H1 (cell line): Measurements from ENCODE around the gene RAB2B. TPM values are rescaled to one million over a fixed set of nuclear protein-coding genes. Genes with fewer than 3 reads are reported as not detected.

Experiments used
- CTCF ChIA-PET: fragments of 300-600 bp; sonication (Branson Sonifier 250); formaldehyde crosslinking; loops from one replicate; lab custom pipeline; 2021; ENCODE audit not compliant: partially characterized antibody; lab: Charles Lee
- POLR2A ChIA-PET: fragments of 300-600 bp; sonication (Branson Sonifier 250); formaldehyde crosslinking; loops from one replicate; lab custom pipeline; 2021; ENCODE audit warnings: inconsistent platforms; ENCODE audit not compliant: partially characterized antibody; lab: Charles Lee
- DNase-seq, 2 experiments: peaks; one replicate each; pipeline versions ENCODE4 v3.0.0 to v3.0.0-alpha.2; 2010 to 2022; ENCODE audit warnings: low spot score in 2 of 2, low read depth in 1 of 2, mixed read lengths in 1 of 2
- FAIRE-seq: peaks from 2 replicates; lab custom pipeline; 2011; peaks lifted over from hg19 to GRCh38; lab: Jason Lieb, UNC
- H2AFZ ChIP-seq: 2 replicates; pipeline ENCODE4 v1.8.1; 2012; ENCODE audit warnings: low read length, inconsistent platforms
- H2AK5ac ChIP-seq: 2 replicates; pipeline ENCODE4 v1.6.1; 2013; ENCODE audit warnings: low read depth, low read length
- H2BK120ac ChIP-seq: replicated peaks from 2 replicates; pipeline ENCODE3; 2013; ENCODE audit warnings: low read depth, low read length, inconsistent platforms
- H2BK12ac ChIP-seq: 2 replicates; pipeline ENCODE4 v1.6.1; 2013; ENCODE audit warnings: low read depth, low read length
- H2BK15ac ChIP-seq: 2 replicates; pipeline ENCODE4 v1.6.1; 2013; ENCODE audit warnings: low read length
- H2BK20ac ChIP-seq: 2 replicates; pipeline ENCODE4 v1.6.1; 2013; ENCODE audit warnings: low read length
- H2BK5ac ChIP-seq: 2 replicates; pipeline ENCODE4 v1.6.1; 2013; ENCODE audit warnings: low read depth, low read length
- H3K14ac ChIP-seq: 2 replicates; pipeline ENCODE4 v1.6.1; 2013; ENCODE audit warnings: inconsistent platforms; ENCODE audit not compliant: insufficient read length
- H3K18ac ChIP-seq: 2 replicates; pipeline ENCODE4 v1.6.1; 2013; ENCODE audit warnings: low read length; ENCODE audit errors: extremely low read depth
- H3K23ac ChIP-seq: 2 replicates; pipeline ENCODE4 v1.6.1; 2013; ENCODE audit warnings: inconsistent platforms; ENCODE audit not compliant: insufficient read length
- H3K23me2 ChIP-seq: 2 replicates; pipeline ENCODE4 v1.6.1; 2013; ENCODE audit warnings: low read depth, low read length
- H3K27ac ChIP-seq: 2 replicates; pipeline ENCODE4 v1.6.1; 2011; ENCODE audit warnings: low read depth, low read length, inconsistent platforms
- H3K27me3 ChIP-seq, 4 experiments: replicated peaks in 1 of 4; 1 replicate in 1 of 4; 2 replicates in 3 of 4; pipeline versions ENCODE4 v1.6.1 to v1.8.1; 2011 to 2013; ENCODE audit warnings: low read length in 3 of 4, mild to moderate bottlenecking in 3 of 4, inconsistent platforms in 2 of 4, mixed read lengths in 2 of 4, moderate library complexity in 1 of 4; ENCODE audit not compliant: control insufficient read depth in 3 of 4, insufficient read depth in 3 of 4; ENCODE audit errors: extremely low read depth in 1 of 4
- H3K36me3 ChIP-seq, 4 experiments: 2 replicates each; pipeline versions ENCODE4 v1.6.1 to v1.8.1; 2011 to 2013; ENCODE audit warnings: mild to moderate bottlenecking in 4 of 4, low read length in 3 of 4, moderate library complexity in 2 of 4, control low read depth in 1 of 4, inconsistent platforms in 1 of 4; ENCODE audit not compliant: insufficient read depth in 4 of 4, control insufficient read depth in 2 of 4
- H3K4ac ChIP-seq: replicated peaks from 2 replicates; pipeline ENCODE3; 2013; ENCODE audit warnings: low read length, low read depth, mixed read lengths, inconsistent platforms; ENCODE audit not compliant: insufficient read length
- H3K4me1 ChIP-seq, 4 experiments: replicated peaks in 1 of 4; 1 replicate in 1 of 4; 2 replicates in 3 of 4; pipeline versions ENCODE4 v1.6.1 to v1.8.1; 2011 to 2013; ENCODE audit warnings: low read length in 3 of 4, inconsistent platforms in 2 of 4, mixed read lengths in 1 of 4; ENCODE audit not compliant: insufficient read depth in 4 of 4, control insufficient read depth in 3 of 4
- H3K4me2 ChIP-seq, 2 experiments: 2 replicates each; pipeline versions ENCODE4 v1.6.1 to v1.8.1; 2011 to 2013; ENCODE audit warnings: low read depth in 2 of 2, low read length in 2 of 2, control low read depth in 1 of 2, inconsistent platforms in 1 of 2, mild to moderate bottlenecking in 1 of 2; ENCODE audit not compliant: insufficient read depth in 1 of 2
- H3K4me3 ChIP-seq, 4 experiments: fragments of 200-600, 300-600 bp in 1 of 4; sonication (generic), shearing (Covaris generic), sonication (Bioruptor Twin) in 1 of 4; 2 replicates each; pipeline versions ENCODE4 v1.5.1 to v1.8.1; 2011 to 2016; ENCODE audit warnings: low read length in 4 of 4, low read depth in 3 of 4, control low read depth in 2 of 4, inconsistent platforms in 2 of 4, mild to moderate bottlenecking in 2 of 4, mixed read lengths in 1 of 4, moderate library complexity in 1 of 4; ENCODE audit not compliant: insufficient read depth in 2 of 4; ENCODE audit errors: extremely low read depth in 1 of 4
- H3K56ac ChIP-seq: replicated peaks from 2 replicates; pipeline ENCODE3; 2013; ENCODE audit warnings: low read depth, mild to moderate bottlenecking, mixed read lengths, low read length, inconsistent platforms; ENCODE audit not compliant: insufficient read length
- H3K79me1 ChIP-seq: 2 replicates; pipeline ENCODE4 v1.6.1; 2013; ENCODE audit warnings: low read depth, low read length, control low read depth
- H3K79me2 ChIP-seq, 2 experiments: 2 replicates each; pipeline versions ENCODE4 v1.6.1 to v1.8.1; 2012 to 2013; ENCODE audit warnings: low read length in 2 of 2, mild to moderate bottlenecking in 2 of 2, inconsistent platforms in 1 of 2; ENCODE audit not compliant: insufficient read depth in 2 of 2, control insufficient read depth in 1 of 2
- H3K9ac ChIP-seq, 4 experiments: replicated peaks in 1 of 4; 1 replicate in 1 of 4; 2 replicates in 3 of 4; pipeline versions ENCODE4 v1.6.1 to v1.8.1; 2011 to 2013; ENCODE audit warnings: low read depth in 3 of 4, low read length in 3 of 4, control low read depth in 2 of 4, mild to moderate bottlenecking in 2 of 4, moderate library complexity in 2 of 4, inconsistent platforms in 1 of 4; ENCODE audit errors: extremely low read depth in 1 of 4
- H3K9me3 ChIP-seq, 2 experiments: 2 replicates each; pipeline versions ENCODE4 v1.6.1 to v1.8.1; 2012 to 2013; ENCODE audit warnings: mild to moderate bottlenecking in 2 of 2, moderate library complexity in 2 of 2, control low read depth in 1 of 2, inconsistent platforms in 1 of 2, low read depth in 1 of 2, low read length in 1 of 2, mixed read lengths in 1 of 2; ENCODE audit not compliant: insufficient read depth in 2 of 2
- H4K20me1 ChIP-seq, 2 experiments: replicated peaks in 1 of 2; 2 replicates each; pipeline versions ENCODE3 to v1.8.1; 2011 to 2013; ENCODE audit warnings: inconsistent platforms in 2 of 2, low read length in 2 of 2, mild to moderate bottlenecking in 1 of 2; ENCODE audit not compliant: insufficient read depth in 2 of 2, control insufficient read depth in 1 of 2
- H4K5ac ChIP-seq: 2 replicates; pipeline ENCODE4 v1.6.1; 2013; ENCODE audit warnings: low read length, low read depth, mixed read lengths, inconsistent platforms; ENCODE audit not compliant: insufficient read length
- H4K8ac ChIP-seq: 2 replicates; pipeline ENCODE4 v1.8.0; 2013; ENCODE audit warnings: mild to moderate bottlenecking, moderate library complexity, low read length, inconsistent platforms; ENCODE audit not compliant: insufficient read depth; ENCODE audit errors: extremely low read depth
- H4K91ac ChIP-seq: replicated peaks from 2 replicates; pipeline ENCODE3; 2013; ENCODE audit warnings: low read length, mixed read lengths, inconsistent platforms; ENCODE audit not compliant: insufficient read length
- ASH2L ChIP-seq: fragments of 200-600, 300-600 bp; sonication (generic); IDR thresholded peaks from one replicate; pipeline ENCODE4 v1.7.1; 2017; ENCODE audit warnings: low read length
- CBX5 ChIP-seq: fragments of 300-800, 300-1000 bp; sonication (generic); IDR thresholded peaks from 2 replicates; pipeline ENCODE4 v1.7.1; 2016; ENCODE audit warnings: antibody characterized with exemption, low read length, low read depth
- CEBPB ChIP-seq: IDR thresholded peaks from 2 replicates; pipeline ENCODE4 v1.6.1; 2012; ENCODE audit warnings: low read depth, low read length
- EGR1 ChIP-seq: IDR thresholded peaks from 2 replicates; pipeline ENCODE4 v1.6.1; 2011; ENCODE audit warnings: low read depth, low read length, borderline replicate concordance
- KDM4A ChIP-seq: IDR thresholded peaks from one replicate; pipeline ENCODE4 v1.7.1; 2012; ENCODE audit warnings: low read depth, mild to moderate bottlenecking, moderate library complexity, low read length, inconsistent platforms; ENCODE audit not compliant: severe bottlenecking
- MAX ChIP-seq: IDR thresholded peaks from 2 replicates; pipeline ENCODE4 v1.6.1; 2012; ENCODE audit warnings: inconsistent platforms
- RBBP5 ChIP-seq: IDR thresholded peaks from 2 replicates; pipeline ENCODE4 v1.7.1; 2012; ENCODE audit warnings: low read depth, mild to moderate bottlenecking, inconsistent platforms, low read length, moderate library complexity, borderline replicate concordance
- RXRA ChIP-seq: IDR thresholded peaks from 2 replicates; pipeline ENCODE4 v1.6.1; 2011; ENCODE audit warnings: low read depth, mild to moderate bottlenecking, low read length, moderate library complexity; ENCODE audit not compliant: insufficient read depth
- WGBS, 2 experiments: shearing (Covaris generic) in 1 of 2; methylation state at CpG; one replicate each; pipeline versions ENCODE4 v1.1.6 to v1.1.7; 2013 to 2015; ENCODE audit warnings: low lambda C conversion rate in 2 of 2, mixed read lengths in 2 of 2, inconsistent platforms in 1 of 2, low coverage in 1 of 2, missing lambda C conversion rate in 1 of 2; ENCODE audit not compliant: insufficient replicate concordance in 2 of 2, insufficient coverage in 1 of 2, insufficient read length in 1 of 2; ENCODE audit errors: extremely low coverage in 1 of 2, missing lambda C conversion rate in 1 of 2; 5-methylcytosine and 5-hydroxymethylcytosine counted together
- polyA plus RNA-seq, 7 experiments: library from polyadenylated mRNA; depleted of rRNA in 3 of 7; stranded (reverse) in 5 of 7; unstranded in 2 of 7; fragments of >200 nt in 5 of 7; fragments of 200-250 nt in 2 of 7; gene quantifications; 1 replicate in 5 of 7; 2 replicates in 1 of 7; 4 replicates in 1 of 7; pipeline versions ENCODE4 v1.2.1 to v1.2.3, GENCODE V29; 2011 to 2013; ENCODE audit warnings: missing spikeins in 2 of 7, mixed read lengths in 2 of 7
- total RNA-seq: library from RNA; stranded (reverse); fragmentation: NEBNext Ultra II Directional; extraction: Animal tissue kit (Norgen Biotek cat#: 25700); gene quantifications from 2 replicates; pipeline ENCODE4 v1.2.1, GENCODE V29; 2021

RAB2B gene
- total and polyA plus RNA-seq, 2 of the 8 experiments (the other 6 are each of a cell fraction or from before 2014, with no cell fraction given), result 23.4 to 26.1 TPM

GRCh38 chr14:21503376-21503775, 26.6 kb upstream of the RAB2B start:
- WGBS, 2 experiments, result 70% methylated on average over 4 of the region's 4 CpGs; no CpG with 5 or more reads in 1 of the 2 experiments
- no peak overlapping the region for H3K14ac ChIP-seq

More at GRCh38 chr14:21503376-21503775, 26.6 kb upstream of the RAB2B start:
- H3K4ac ChIP-seq, result no peak overlapping the region
- H3K4me3 ChIP-seq, result no peak overlapping the region
- no peak overlapping the region for H2BK12ac ChIP-seq
- H3K27me3 ChIP-seq, result no peaks in the 10 kb centered on the region
- no peak overlapping the region for H2BK120ac ChIP-seq
- no peak overlapping the region for H3K23ac ChIP-seq
- H3K9me3 ChIP-seq, result no peaks in the 10 kb centered on the region
- H3K56ac ChIP-seq, result no peak overlapping the region
- H4K91ac ChIP-seq, result no peak overlapping the region
- CTCF ChIA-PET, result interaction anchor here (1.6 kb wide), 1 partner anchor 53 kb away, joined by 7 read pairs; no protein-coding TSS in a partner anchor
- H3K36me3 ChIP-seq, result peaks cover 29 to 79% (median 48%) of the 10 kb centered on the region in 4 experiments
- POLR2A ChIA-PET, result interaction anchor here (0.7 to 5.9 kb wide), 10 partner anchors 7 to 31 kb away, joined by 3 to 61 read pairs (median 4); partner anchors contain the start of genes METTL3 and TOX4
- peaks cover 0 to 10% of the 10 kb centered on the region in 2 experiments for H4K20me1 ChIP-seq
- no peak overlapping the region for H2BK15ac ChIP-seq
- no peak overlapping the region for H3K9ac ChIP-seq
- H3K79me1 ChIP-seq, result 0 out of 2 replicates have a peak, but pooled peaks cover 5% of the 10 kb centered on the region
- no peak for TF ChIP-seq RXRA
- no peak for TF ChIP-seq CBX5
- no peak for TF ChIP-seq EGR1
- TF ChIP-seq CEBPB, result no peak
- no peak for TF ChIP-seq KDM4A
- no peak for TF ChIP-seq RBBP5
- TF ChIP-seq ASH2L, result no peak
- no peak for TF ChIP-seq MAX
- TF ChIP-seq, all 59 proteins: peak for 0
- peaks cover 0 to 4% (median 1%) of the 10 kb centered on the region in 4 experiments; a peak in 2 of 7 replicates for H3K4me1 ChIP-seq
- no peak overlapping the region for H2AK5ac ChIP-seq
- H3K27ac ChIP-seq, result no peak overlapping the region
- DNase-seq (peak in 1 of 2 experiments; percentile 32), FAIRE-seq (no peak)
- peaks cover 3 to 50% of the 10 kb centered on the region in 2 experiments; a peak in 3 of 4 replicates for H3K79me2 ChIP-seq
- H2BK20ac ChIP-seq, result no peak overlapping the region
- H2BK5ac ChIP-seq, result peak overlapping the region; percentile 6; the same call in 1 of the 2 replicates
- H4K8ac ChIP-seq, result peak overlapping the region; percentile 53
- no peaks in the 10 kb centered on the region for H3K23me2 ChIP-seq
- H3K18ac ChIP-seq, result no peak overlapping the region
- H3K4me2 ChIP-seq, result no peak overlapping the region
- H4K5ac ChIP-seq, result no peak overlapping the region
- H2AFZ ChIP-seq, result no peak overlapping the region
